NCI-H2196 treated with DMSO at 0.1 percent for 48 hours (cell line): ENCODE data around the gene MAPK1.
"Not testable (repeated sequence)": the region's sequence is repeated elsewhere in the genome, so short reads cannot be mapped to it uniquely, and the experiment has no call there.

Source experiments
- DNase-seq: peaks from one replicate; lab custom pipeline; 2025; ENCODE audit not compliant: unreplicated experiment; lab: John Stamatoyannopoulos, UW

Gene MAPK1

GRCh38 chr22:21849489-21849888 lies 18.0 kb downstream of the MAPK1 start:
- DNase-seq: no peak

- DNase-seq: not testable (repeated sequence)
Measured at GRCh38 chr22:21848057-21848456, 19.4 kb downstream of the MAPK1 start.

- no peak for DNase-seq
Measured at GRCh38 chr22:21845558-21846453, 21.6 kb downstream of the MAPK1 start.

GRCh38 chr22:21842946-21843345 lies 24.5 kb downstream of the MAPK1 start:
- no peak for DNase-seq

- no peak for DNase-seq
Measured at GRCh38 chr22:21841422-21841821, 26.0 kb downstream of the MAPK1 start.

GRCh38 chr22:21840236-21840823 lies 27.1 kb downstream of the MAPK1 start:
- no peak for DNase-seq

- no peak for DNase-seq
Measured at GRCh38 chr22:21839765-21840140, 27.7 kb downstream of the MAPK1 start.

GRCh38 chr22:21839104-21839764 lies 28.2 kb downstream of the MAPK1 start:
- not testable (repeated sequence) for DNase-seq

- no peak for DNase-seq
Measured at GRCh38 chr22:21837248-21837979, 30.0 kb downstream of the MAPK1 start.

GRCh38 chr22:21836486-21836885 lies 31.0 kb downstream of the MAPK1 start:
- not testable (repeated sequence) for DNase-seq

- DNase-seq: no peak
Measured at GRCh38 chr22:21835378-21835777, 32.1 kb downstream of the MAPK1 start.

- DNase-seq: no peak
Measured at GRCh38 chr22:21834869-21835268, 32.6 kb downstream of the MAPK1 start.

- DNase-seq: no peak
Measured at GRCh38 chr22:21832291-21833290, 34.9 kb downstream of the MAPK1 start.

GRCh38 chr22:21829523-21829922 lies 37.9 kb downstream of the MAPK1 start:
- DNase-seq: no peak

- no peak for DNase-seq
Measured at GRCh38 chr22:21828268-21828638, 39.2 kb downstream of the MAPK1 start.

GRCh38 chr22:21827628-21828267 lies 39.7 kb downstream of the MAPK1 start:
- no peak for DNase-seq

GRCh38 chr22:21826204-21826603 lies 41.2 kb downstream of the MAPK1 start:
- DNase-seq: no peak

GRCh38 chr22:21824962-21825361 lies 42.5 kb downstream of the MAPK1 start:
- DNase-seq: not testable (repeated sequence)

- DNase-seq: no peak
Measured at GRCh38 chr22:21824445-21824912, 43.0 kb downstream of the MAPK1 start.
